Muscle layer of duodenum (tissue), 2 donors: Measurements from ENCODE around the gene NOC4L.

Experiments used
- H3K27ac ChIP-seq: one replicate; pipeline ENCODE4 v1.7.0; 2013; ENCODE audit warnings: mild to moderate bottlenecking, low read length
- H3K27me3 ChIP-seq: one replicate; pipeline ENCODE4 v1.7.0; 2013; ENCODE audit warnings: low read depth, mild to moderate bottlenecking, control low read depth, low read length
- H3K36me3 ChIP-seq, 2 donors: one replicate each; pipeline ENCODE4 v1.7.0; 2013; ENCODE audit warnings: low read length in 2 of 2, control low read depth in 1 of 2, mild to moderate bottlenecking in 1 of 2; ENCODE audit not compliant: insufficient read depth in 2 of 2, control insufficient read depth in 1 of 2
- H3K4me1 ChIP-seq, 2 donors: one replicate each; pipeline ENCODE4 v1.7.0; 2013; ENCODE audit warnings: low read length in 2 of 2, mild to moderate bottlenecking in 2 of 2, control low read depth in 1 of 2, moderate library complexity in 1 of 2; ENCODE audit not compliant: insufficient read depth in 2 of 2, control insufficient read depth in 1 of 2
- H3K4me3 ChIP-seq, 2 donors: one replicate each; pipeline ENCODE4 v1.7.0; 2013; ENCODE audit warnings: low read length in 2 of 2, low read depth in 1 of 2, mild to moderate bottlenecking in 1 of 2
- H3K9me3 ChIP-seq, 2 donors: one replicate each; pipeline ENCODE4 v1.7.0; 2013; ENCODE audit warnings: low read length in 2 of 2, control low read depth in 1 of 2, mild to moderate bottlenecking in 1 of 2; ENCODE audit not compliant: control insufficient read depth in 1 of 2
- donor health status: healthy.

The NOC4L gene

DNA sequence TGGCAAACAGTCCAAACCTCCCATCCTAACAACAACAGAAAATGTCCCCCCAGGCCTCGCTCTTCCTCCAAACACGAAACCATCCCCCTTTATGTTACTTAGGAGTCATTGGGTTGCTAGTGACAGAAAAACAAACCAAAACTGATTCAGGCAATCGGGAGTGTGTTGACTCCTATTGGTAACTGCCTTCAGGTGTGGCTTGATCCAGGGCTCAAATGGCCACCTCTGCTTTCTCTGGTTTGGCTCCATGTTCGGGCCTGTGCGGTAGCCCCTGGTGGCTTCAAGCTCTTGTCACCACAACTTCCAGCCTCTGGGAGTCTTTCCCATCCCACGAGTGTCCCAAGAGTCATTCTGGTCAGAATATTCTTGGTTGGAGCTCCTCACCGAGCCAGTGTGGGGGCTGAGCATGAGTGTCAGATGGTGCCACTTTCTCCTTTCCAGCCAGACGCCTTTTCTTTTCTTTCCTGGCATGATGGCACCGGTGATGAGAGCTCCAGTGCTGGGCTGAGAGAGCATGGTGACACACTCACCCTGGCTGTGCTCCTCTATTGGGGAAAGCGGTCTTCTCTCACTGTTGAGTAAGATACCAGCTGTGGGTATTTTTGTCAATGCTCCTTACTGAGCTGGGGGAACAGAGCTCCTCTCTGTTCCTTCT is 38.6 kb downstream of the NOC4L start:
- Histone ChIP-seq H3K36me3 (no peaks in the 10 kb centered on the region), H3K4me1 (no peaks in the 10 kb centered on the region), H3K9me3 (peaks cover 0 to 9% of the 10 kb centered on the region in 2 donors), H3K27me3 (no peaks in the 10 kb centered on the region), H3K27ac (no peak overlapping the region), H3K4me3 (no peak overlapping the region)

DNA sequence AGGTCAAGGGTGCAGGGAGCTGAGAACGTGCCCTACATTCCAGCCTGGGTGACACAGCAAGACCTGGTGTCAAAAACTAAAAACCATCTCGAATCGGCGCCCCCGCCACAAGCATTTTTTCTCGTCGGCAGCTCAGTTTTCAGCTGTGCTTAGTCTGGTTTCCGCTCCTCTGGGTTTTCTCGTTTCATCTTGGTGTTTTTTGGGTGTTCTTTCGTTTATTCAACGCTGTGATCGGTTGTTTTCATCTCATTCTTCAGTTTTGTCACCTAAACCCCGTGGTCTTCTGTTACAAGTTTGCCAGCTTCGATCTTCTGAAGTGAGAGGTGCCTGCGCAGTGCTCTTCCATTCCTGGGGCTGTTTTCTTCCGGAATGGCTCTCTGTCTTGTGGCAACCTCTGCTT is 41.4 kb downstream of the NOC4L start:
- H3K4me3 ChIP-seq = no peak overlapping the region
- no peaks in the 10 kb centered on the region for H3K27me3 ChIP-seq
- H3K4me1 ChIP-seq = peaks cover 0 to 16% of the 10 kb centered on the region in 2 donors
- peaks cover 0 to 9% of the 10 kb centered on the region in 2 donors for H3K9me3 ChIP-seq
- H3K36me3 ChIP-seq = no peaks in the 10 kb centered on the region
- no peak overlapping the region for H3K27ac ChIP-seq

DNA sequence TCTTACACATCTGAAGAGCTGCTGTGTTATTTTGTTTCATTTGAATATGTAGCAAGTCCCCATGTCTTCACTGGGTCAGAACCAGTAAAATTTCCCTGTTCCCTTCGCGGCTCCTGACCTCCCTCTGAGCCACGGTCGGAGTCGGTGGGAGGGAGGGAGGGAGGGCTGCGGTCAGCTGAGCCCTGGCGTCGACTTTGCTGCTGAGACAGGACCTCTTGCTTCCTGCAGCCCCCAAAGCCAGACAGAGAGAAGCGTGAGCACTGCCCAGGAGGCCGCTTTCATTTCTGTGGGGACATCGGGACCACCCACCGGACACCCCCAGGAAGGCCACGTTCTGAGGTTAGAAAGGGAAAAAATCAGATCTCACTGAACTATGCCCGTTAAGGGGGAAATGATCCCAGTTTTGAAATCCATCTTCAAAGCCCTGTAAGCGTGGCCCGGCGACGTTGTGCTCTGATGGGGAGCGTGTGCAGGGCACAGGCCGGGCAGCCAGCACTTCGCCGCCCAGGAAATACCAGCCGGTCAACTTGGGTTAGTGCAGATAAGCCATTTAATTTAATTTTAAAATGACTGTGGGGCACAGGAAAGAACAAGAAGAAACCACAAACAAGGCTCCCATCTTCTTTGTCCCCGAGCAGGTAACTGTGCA is 42.1 kb downstream of the NOC4L start:
- Histone ChIP-seq H3K4me3 (no peak overlapping the region), H3K27ac (no peak overlapping the region), H3K36me3 (no peaks in the 10 kb centered on the region), H3K9me3 (peaks cover 0 to 9% of the 10 kb centered on the region in 2 donors), H3K27me3 (no peaks in the 10 kb centered on the region), H3K4me1 (peaks cover 0 to 21% of the 10 kb centered on the region in 2 donors)

DNA sequence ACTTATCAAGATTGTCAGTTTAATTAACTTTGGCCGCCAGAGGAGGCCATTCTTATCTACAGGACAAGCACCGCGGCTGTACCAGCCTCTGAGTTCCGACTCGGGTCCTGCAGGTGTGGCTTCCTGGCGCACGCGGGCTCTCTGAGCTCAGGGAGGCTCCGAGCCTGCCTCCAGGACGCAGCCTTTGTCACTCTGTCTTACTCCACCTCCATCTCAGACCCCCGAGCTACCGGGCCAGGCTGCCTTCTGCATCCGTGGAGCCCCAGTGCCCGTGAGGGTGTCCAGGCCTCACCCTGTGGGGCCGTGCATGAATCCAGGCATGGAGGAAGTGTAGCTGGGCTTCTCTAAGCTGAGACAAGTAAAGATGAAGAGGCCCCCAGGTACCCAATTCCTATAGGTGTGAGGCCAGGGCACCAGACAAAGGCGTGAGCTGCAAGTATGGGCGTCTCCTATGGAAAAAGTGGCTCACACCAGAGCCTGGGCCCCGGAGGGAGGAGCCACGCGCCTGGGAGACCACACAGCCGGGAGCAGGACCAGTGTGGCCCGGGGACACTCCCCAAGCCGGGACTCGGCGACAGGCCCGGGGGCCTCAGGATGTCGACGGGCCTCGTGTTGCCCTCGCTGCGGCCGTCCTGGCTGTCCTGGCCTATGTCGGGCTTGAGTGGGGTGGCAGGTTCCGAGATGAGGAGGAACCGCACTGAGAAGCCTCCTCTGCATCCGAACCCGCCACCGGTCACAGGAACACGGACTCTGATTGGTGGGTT is 42.8 kb downstream of the NOC4L start:
- H3K27me3 ChIP-seq = no peaks in the 10 kb centered on the region
- no peak overlapping the region for H3K27ac ChIP-seq
- H3K9me3 ChIP-seq = peaks cover 0 to 9% of the 10 kb centered on the region in 2 donors
- peaks cover 0 to 21% of the 10 kb centered on the region in 2 donors for H3K4me1 ChIP-seq
- H3K4me3 ChIP-seq = no peak overlapping the region
- H3K36me3 ChIP-seq = no peaks in the 10 kb centered on the region

DNA sequence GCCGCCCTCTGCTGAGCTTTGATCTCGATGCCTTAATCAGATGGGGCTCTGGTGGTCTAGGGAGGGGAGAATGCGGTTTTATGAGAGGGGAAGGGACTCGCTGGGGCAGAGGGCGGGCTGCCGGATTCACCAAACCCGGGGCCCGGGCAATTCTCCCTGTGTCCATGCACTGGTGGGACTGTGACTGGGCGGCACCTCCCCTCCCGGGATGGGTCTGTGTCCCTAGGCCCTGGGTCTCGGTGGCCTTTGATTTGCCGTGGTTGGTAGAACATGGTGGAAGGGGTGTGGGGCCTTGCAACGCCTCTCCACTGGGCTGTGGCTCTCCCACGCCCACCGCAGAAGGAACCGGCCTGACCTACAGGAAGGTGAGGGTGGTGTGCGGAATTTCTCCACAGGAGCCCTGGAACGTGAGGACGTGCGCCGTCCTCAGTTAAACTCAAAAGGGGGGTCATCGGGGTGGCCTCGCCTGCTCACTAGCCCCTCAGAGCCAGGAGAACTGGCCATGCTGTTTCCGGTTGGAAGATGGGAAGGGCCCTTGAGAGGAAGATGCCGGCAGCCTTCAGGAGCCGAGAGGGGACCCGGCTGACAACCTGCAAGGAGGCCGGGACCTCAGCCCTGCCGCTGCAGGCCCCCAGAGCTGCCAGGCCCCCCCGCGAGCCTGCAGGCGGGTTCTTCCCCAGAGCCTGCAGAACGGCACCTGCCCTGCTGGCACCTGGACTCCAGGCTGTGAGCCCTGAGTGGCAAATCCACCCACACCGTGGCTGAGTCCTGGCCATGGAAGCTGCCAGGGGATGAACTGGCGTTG is 43.6 kb downstream of the NOC4L start:
- peaks cover 0 to 9% of the 10 kb centered on the region in 2 donors for H3K9me3 ChIP-seq
- H3K27ac ChIP-seq = no peak overlapping the region
- H3K4me1 ChIP-seq = peaks cover 0 to 21% of the 10 kb centered on the region in 2 donors
- no peaks in the 10 kb centered on the region for H3K36me3 ChIP-seq
- no peak overlapping the region for H3K4me3 ChIP-seq
- no peaks in the 10 kb centered on the region for H3K27me3 ChIP-seq

- peak overlapping the region in 1 of 2 donors; percentile 65 for H3K4me3 ChIP-seq
- no peak overlapping the region for H3K27ac ChIP-seq
- H3K9me3 ChIP-seq = peaks cover 0 to 11% of the 10 kb centered on the region in 2 donors
- H3K27me3 ChIP-seq = no peaks in the 10 kb centered on the region
- no peaks in the 10 kb centered on the region for H3K36me3 ChIP-seq
- peaks cover 0 to 21% of the 10 kb centered on the region in 2 donors for H3K4me1 ChIP-seq
These were observed 44.2 kb downstream of the NOC4L start for GRCh38 chr12:132188451-132188901.

GRCh38 chr12:132188916-132189325 is 44.7 kb downstream of the NOC4L start:
- Histone ChIP-seq H3K4me1 (peaks cover 0 to 21% of the 10 kb centered on the region in 2 donors), H3K27me3 (no peaks in the 10 kb centered on the region), H3K36me3 (no peaks in the 10 kb centered on the region), H3K4me3 (peak overlapping the region; percentile 55 to 65), H3K9me3 (peaks cover 4 to 15% of the 10 kb centered on the region in 2 donors), H3K27ac (no peak overlapping the region)

DNA sequence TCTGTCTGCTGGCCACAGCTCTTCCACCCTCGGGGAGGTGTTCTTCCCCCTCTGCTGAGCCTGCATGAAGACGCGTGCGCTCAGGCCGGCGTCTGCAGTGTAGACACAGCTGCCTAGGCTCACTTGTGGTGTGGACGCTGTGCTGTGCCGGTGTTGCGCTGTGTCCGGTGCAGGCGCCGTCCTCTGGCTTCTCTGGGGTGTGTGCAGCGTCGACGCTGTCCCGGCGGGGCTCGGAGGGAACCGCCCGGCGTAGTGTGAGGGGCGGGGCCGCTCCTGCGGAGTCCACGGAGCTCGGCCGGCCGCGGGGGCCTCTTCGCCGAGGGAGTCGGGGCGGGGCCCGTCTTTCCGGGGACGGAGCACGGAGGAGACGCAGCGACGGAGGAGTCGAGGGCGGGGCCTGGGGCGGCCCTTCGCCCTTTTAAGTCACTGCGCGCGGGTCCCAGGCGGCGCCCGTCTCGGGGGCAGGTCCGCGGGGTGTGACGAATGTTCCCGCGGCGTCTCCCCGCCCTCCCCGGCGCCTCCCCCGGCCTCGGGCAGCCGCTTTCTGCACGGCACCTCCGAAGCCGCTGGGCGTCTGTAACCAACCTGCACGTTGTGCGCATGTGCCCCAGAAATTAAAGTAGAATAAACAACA is 45.2 kb downstream of the NOC4L start:
- Histone ChIP-seq H3K4me1 (peaks cover 0 to 21% of the 10 kb centered on the region in 2 donors), H3K36me3 (peaks cover 0 to 4% of the 10 kb centered on the region in 2 donors), H3K4me3 (peak overlapping the region; percentile 55 to 65), H3K27ac (no peak overlapping the region), H3K9me3 (peaks cover 5 to 21% of the 10 kb centered on the region in 2 donors), H3K27me3 (no peaks in the 10 kb centered on the region)

- H3K4me3 ChIP-seq = peak overlapping the region; percentile 55 to 65
- peaks cover 0 to 5% of the 10 kb centered on the region in 2 donors for H3K36me3 ChIP-seq
- H3K4me1 ChIP-seq = peaks cover 0 to 21% of the 10 kb centered on the region in 2 donors
- peaks cover 5 to 20% of the 10 kb centered on the region in 2 donors for H3K9me3 ChIP-seq
- H3K27ac ChIP-seq = no peak overlapping the region
- H3K27me3 ChIP-seq = no peaks in the 10 kb centered on the region
These were observed 45.9 kb downstream of the NOC4L start for GRCh38 chr12:132190012-132190755.
